ENCODE results near the gene FBXO40. TPM values are rescaled to one million over a fixed set of nuclear protein-coding genes. Genes with fewer than 3 reads are reported as not detected.

FBXO40 gene
- total and polyA plus RNA-seq, 2 experiments from 2014 or later = not detected

DNA sequence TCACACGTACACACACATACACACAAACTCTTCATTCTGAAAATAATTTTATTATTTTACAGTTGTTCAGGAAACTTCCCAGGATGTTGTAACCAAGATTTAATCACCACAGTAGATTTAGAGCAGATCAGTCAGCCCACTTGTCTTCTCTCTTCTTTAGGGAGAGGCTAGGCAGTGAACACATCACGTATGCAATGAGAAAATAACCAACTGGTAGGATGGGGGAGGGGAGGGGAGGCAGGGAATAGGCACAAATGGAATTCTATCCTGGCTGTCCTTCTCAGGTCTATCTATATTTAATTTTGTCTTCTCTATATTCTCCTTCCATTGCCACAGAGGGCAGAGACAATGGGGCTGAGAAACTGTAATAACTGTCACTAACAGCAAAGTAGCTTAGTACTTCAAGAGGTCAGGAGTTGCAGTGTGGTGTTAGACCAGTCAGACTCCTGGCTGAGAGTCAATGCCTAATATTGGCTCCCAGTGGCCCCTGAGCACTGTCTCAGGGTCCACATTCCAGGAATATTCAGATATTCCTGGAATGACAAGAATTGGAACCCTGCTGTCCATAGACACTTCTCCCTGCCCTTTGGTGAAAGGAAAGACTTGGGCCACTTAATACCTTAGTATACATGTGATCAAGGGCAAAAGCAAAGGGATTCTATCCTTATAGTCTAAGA, 70.1 kb downstream of the FBXO40 start:
- H3K4me1 ChIP-seq (ENCODE audit: insufficient read depth) = no peaks in the 10 kb centered on the region
- H3K4me3 ChIP-seq = no peak overlapping the region
- TF ChIP-seq EZH2 (IDR thresholded peaks at IDR 0.05; ENCODE audit: borderline replicate concordance) = no peak
- no peak for TF ChIP-seq EZH2phosphoT487 (IDR thresholded peaks at IDR 0.05; ENCODE audit: low read depth, severe bottlenecking, unreplicated experiment)
- TF ChIP-seq, protein P1, sequence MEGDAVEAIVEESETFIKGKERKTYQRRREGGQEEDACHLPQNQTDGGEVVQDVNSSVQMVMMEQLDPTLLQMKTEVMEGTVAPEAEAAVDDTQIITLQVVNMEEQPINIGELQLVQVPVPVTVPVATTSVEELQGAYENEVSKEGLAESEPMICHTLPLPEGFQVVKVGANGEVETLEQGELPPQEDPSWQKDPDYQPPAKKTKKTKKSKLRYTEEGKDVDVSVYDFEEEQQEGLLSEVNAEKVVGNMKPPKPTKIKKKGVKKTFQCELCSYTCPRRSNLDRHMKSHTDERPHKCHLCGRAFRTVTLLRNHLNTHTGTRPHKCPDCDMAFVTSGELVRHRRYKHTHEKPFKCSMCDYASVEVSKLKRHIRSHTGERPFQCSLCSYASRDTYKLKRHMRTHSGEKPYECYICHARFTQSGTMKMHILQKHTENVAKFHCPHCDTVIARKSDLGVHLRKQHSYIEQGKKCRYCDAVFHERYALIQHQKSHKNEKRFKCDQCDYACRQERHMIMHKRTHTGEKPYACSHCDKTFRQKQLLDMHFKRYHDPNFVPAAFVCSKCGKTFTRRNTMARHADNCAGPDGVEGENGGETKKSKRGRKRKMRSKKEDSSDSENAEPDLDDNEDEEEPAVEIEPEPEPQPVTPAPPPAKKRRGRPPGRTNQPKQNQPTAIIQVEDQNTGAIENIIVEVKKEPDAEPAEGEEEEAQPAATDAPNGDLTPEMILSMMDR (IDR thresholded peaks at IDR 0.05; ENCODE audit: poor library complexity) = no peak
- no peak overlapping the region for H3K27ac ChIP-seq
- H3K4me2 ChIP-seq = no peak overlapping the region
- H3K9me3 ChIP-seq (ENCODE audit: low read depth) = no peaks in the 10 kb centered on the region
- no peaks in the 10 kb centered on the region for H3K27me3 ChIP-seq
- H3K9me2 ChIP-seq (replicated peaks; ENCODE audit: insufficient read depth) = no peaks in the 10 kb centered on the region
- no peaks in the 10 kb centered on the region for H4K20me1 ChIP-seq (ENCODE audit: insufficient read depth, poor library complexity, severe bottlenecking)
- peaks cover 4% of the 10 kb centered on the region for H3K36me3 ChIP-seq (replicated peaks; ENCODE audit: insufficient read depth, low read depth)
- H3K79me2 ChIP-seq = no peaks in the 10 kb centered on the region
- DNase-seq (ENCODE audit: low spot score) = no peak
- no peak overlapping the region for H2AFZ ChIP-seq
- 85% methylated on average over 2 of the region's 2 CpGs for WGBS (ENCODE audit: low lambda C conversion rate, missing lambda C conversion rate)

DNA sequence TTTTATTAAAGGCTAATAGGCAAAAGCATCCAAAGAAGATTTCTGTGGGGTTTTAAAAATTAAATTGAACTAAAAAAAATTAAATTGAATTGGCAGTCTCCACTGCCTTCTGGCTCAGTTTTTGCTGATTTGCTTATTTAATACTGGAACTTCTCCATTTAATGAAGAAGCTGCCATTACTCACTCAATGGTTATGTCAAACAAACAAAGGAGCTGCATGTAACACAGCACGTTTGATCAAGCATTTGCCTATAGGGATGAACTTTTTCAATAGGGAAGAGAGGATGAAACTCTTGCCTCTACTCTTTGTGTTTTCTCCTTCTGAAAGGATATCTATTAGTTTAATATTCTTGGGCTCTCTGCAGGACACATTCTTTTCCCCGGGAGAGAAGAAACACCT, 72.3 kb downstream of the FBXO40 start:
- Histone ChIP-seq H3K4me3 (no peak overlapping the region), H3K27ac (no peak overlapping the region), H3K9me2 (replicated peaks; ENCODE audit: insufficient read depth) (no peaks in the 10 kb centered on the region), H4K20me1 (ENCODE audit: insufficient read depth, poor library complexity, severe bottlenecking) (no peaks in the 10 kb centered on the region), H3K4me2 (no peak overlapping the region), H3K27me3 (no peaks in the 10 kb centered on the region), H3K9me3 (ENCODE audit: low read depth) (no peaks in the 10 kb centered on the region), H2AFZ (no peak overlapping the region), H3K79me2 (no peaks in the 10 kb centered on the region), H3K36me3 (replicated peaks; ENCODE audit: insufficient read depth, low read depth) (peaks cover 4% of the 10 kb centered on the region), H3K4me1 (ENCODE audit: insufficient read depth) (no peaks in the 10 kb centered on the region)
- WGBS (ENCODE audit: low lambda C conversion rate, missing lambda C conversion rate) = 93% methylated on average over 2 of the region's 2 CpGs
- TF ChIP-seq, protein P1 (IDR thresholded peaks at IDR 0.05; ENCODE audit: poor library complexity) = no peak
- TF ChIP-seq EZH2 (IDR thresholded peaks at IDR 0.05; ENCODE audit: borderline replicate concordance) = no peak
- DNase-seq (ENCODE audit: low spot score) = no peak

DNA sequence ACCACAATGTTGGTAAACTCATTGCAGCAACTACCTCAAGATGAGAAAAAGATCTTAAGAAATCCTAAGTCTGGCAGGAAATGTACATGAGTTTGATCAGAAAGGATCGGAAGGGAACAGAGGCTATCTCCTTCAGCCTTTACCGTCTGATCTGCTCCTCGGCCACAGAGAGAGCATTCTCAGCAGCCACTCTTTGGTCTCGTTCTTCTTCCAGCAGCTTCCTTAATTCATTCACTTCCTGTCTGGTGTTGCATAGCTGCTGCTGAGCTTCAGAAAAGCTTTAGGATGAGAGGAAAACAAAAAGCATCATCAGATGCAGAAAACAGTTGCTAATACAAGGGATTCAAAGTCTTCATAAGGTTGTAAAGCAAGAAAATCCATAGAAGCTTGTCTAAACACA, 74.2 kb downstream of the FBXO40 start:
- no peaks in the 10 kb centered on the region for H3K9me2 ChIP-seq (replicated peaks; ENCODE audit: insufficient read depth)
- no peak overlapping the region for H3K27ac ChIP-seq
- no peak overlapping the region for H2AFZ ChIP-seq
- 90% methylated on average over 4 of the region's 4 CpGs for WGBS (ENCODE audit: low lambda C conversion rate, missing lambda C conversion rate)
- no peaks in the 10 kb centered on the region for H3K27me3 ChIP-seq
- H3K9me3 ChIP-seq (ENCODE audit: low read depth) = no peaks in the 10 kb centered on the region
- H3K4me1 ChIP-seq (ENCODE audit: insufficient read depth) = no peaks in the 10 kb centered on the region
- no peaks in the 10 kb centered on the region for H3K79me2 ChIP-seq
- DNase-seq (ENCODE audit: low spot score) = no peak
- H3K4me2 ChIP-seq = no peak overlapping the region
- no peak overlapping the region for H3K4me3 ChIP-seq
- peaks cover 4% of the 10 kb centered on the region for H3K36me3 ChIP-seq (replicated peaks; ENCODE audit: insufficient read depth, low read depth)
- no peak for TF ChIP-seq EZH2 (IDR thresholded peaks at IDR 0.05; ENCODE audit: borderline replicate concordance)
- H4K20me1 ChIP-seq (ENCODE audit: insufficient read depth, poor library complexity, severe bottlenecking) = no peaks in the 10 kb centered on the region

DNA sequence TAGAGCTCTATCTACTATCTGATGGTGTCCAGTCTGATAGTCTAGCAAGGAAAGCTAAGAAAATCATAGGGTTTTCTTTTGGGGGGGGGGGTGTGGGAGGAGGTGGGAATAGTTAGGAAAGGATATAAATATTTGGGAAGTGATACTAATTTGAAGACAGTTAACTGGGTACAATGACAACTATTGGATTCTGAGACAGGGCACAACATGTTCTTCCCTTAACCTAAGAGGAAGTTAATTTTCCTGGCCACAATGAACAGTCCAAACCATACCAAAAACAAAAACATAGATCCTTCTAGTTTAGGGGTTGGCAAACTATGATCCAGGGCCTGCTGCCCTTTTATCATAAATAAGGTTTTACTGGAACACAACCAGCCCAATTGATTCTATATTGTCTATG, 77.5 kb downstream of the FBXO40 start:
- no peak overlapping the region for H3K27ac ChIP-seq
- H3K79me2 ChIP-seq = no peaks in the 10 kb centered on the region
- H2AFZ ChIP-seq = no peak overlapping the region
- no peak for DNase-seq (ENCODE audit: low spot score)
- H3K4me2 ChIP-seq = no peak overlapping the region
- no peaks in the 10 kb centered on the region for H4K20me1 ChIP-seq (ENCODE audit: insufficient read depth, poor library complexity, severe bottlenecking)
- no peak overlapping the region for H3K4me3 ChIP-seq
- H3K36me3 ChIP-seq (replicated peaks; ENCODE audit: insufficient read depth, low read depth) = no peaks in the 10 kb centered on the region
- TF ChIP-seq, protein P1 (IDR thresholded peaks at IDR 0.05; ENCODE audit: poor library complexity) = no peak
- TF ChIP-seq EZH2 (IDR thresholded peaks at IDR 0.05; ENCODE audit: borderline replicate concordance) = no peak
- no peak for TF ChIP-seq EZH2phosphoT487 (IDR thresholded peaks at IDR 0.05; ENCODE audit: low read depth, severe bottlenecking, unreplicated experiment)
- H3K9me3 ChIP-seq (ENCODE audit: low read depth) = no peaks in the 10 kb centered on the region
- H3K4me1 ChIP-seq (ENCODE audit: insufficient read depth) = no peaks in the 10 kb centered on the region
- H3K27me3 ChIP-seq = no peaks in the 10 kb centered on the region
- H3K9me2 ChIP-seq (replicated peaks; ENCODE audit: insufficient read depth) = no peaks in the 10 kb centered on the region

Measured in hepatocyte (in vitro differentiated cells).